Adrenal gland (tissue), 5 donors: ENCODE data around the gene MYADML2.

ENCODE experiments used
- POLR2A ChIP-seq, 2 donors: fragments of 450-650 bp; IDR thresholded peaks; one replicate each; pipeline ENCODE4 v1.6.1; 2017; ENCODE audit warnings: antibody characterized with exemption in 2 of 2, mild to moderate bottlenecking in 2 of 2, moderate library complexity in 1 of 2
- TF ChIP-seq, protein P1 (sequence below), 6 experiments: fragments of 450-650 bp in 4 of 6; fragments of 200-600 bp in 2 of 6; sonication (generic) in 1 of 6; IDR thresholded peaks; 1 replicate in 5 of 6; 2 replicates in 1 of 6; pipeline versions ENCODE4 v1.5.1 to v1.8.0; 2016 to 2021; ENCODE audit warnings: antibody characterized with exemption in 6 of 6, mild to moderate bottlenecking in 2 of 6, moderate library complexity in 1 of 6
- donor health status: DM: no; HTN: no; CAD: no.

DNA sequence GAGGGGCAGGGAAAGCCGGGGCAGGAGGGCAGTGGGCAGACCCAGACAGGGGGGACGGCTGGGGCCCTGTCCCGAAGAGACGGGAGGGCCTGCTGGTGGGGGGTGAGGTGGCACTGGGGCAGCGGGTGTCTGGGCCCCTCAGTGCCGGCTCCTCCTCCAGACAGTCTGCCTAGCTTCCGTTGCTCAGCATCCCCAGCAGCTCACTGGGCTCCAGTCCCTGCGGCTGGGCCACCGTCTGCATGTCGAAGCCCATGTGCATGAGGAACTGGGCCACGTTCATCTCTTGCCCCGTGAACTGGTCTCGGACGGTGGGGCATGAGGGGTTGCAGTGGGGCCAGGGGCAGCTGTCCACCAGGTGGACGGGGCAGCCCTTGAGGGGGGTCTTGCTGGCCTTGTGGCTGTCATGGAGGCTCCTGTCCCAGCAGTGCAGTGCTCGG, 5.8 kb upstream of the MYADML2 start:
- TF ChIP-seq, protein P1, sequence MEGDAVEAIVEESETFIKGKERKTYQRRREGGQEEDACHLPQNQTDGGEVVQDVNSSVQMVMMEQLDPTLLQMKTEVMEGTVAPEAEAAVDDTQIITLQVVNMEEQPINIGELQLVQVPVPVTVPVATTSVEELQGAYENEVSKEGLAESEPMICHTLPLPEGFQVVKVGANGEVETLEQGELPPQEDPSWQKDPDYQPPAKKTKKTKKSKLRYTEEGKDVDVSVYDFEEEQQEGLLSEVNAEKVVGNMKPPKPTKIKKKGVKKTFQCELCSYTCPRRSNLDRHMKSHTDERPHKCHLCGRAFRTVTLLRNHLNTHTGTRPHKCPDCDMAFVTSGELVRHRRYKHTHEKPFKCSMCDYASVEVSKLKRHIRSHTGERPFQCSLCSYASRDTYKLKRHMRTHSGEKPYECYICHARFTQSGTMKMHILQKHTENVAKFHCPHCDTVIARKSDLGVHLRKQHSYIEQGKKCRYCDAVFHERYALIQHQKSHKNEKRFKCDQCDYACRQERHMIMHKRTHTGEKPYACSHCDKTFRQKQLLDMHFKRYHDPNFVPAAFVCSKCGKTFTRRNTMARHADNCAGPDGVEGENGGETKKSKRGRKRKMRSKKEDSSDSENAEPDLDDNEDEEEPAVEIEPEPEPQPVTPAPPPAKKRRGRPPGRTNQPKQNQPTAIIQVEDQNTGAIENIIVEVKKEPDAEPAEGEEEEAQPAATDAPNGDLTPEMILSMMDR (IDR thresholded peaks at IDR 0.05): no peak
- TF ChIP-seq POLR2A (IDR thresholded peaks at IDR 0.05): no peak
